Suppressor macrophage treated with lipopolysaccharide for 4 hours (primary cell): Measurements from ENCODE around the gene MYCN.
"Not testable (repeated sequence)": the region's sequence is repeated elsewhere in the genome, so short reads cannot be mapped to it uniquely, and the experiment has no call there.

ENCODE experiments used
- DNase-seq: peaks from one replicate; pipeline ENCODE4 v3.0.0-alpha.2; 2020

MYCN gene

DNA sequence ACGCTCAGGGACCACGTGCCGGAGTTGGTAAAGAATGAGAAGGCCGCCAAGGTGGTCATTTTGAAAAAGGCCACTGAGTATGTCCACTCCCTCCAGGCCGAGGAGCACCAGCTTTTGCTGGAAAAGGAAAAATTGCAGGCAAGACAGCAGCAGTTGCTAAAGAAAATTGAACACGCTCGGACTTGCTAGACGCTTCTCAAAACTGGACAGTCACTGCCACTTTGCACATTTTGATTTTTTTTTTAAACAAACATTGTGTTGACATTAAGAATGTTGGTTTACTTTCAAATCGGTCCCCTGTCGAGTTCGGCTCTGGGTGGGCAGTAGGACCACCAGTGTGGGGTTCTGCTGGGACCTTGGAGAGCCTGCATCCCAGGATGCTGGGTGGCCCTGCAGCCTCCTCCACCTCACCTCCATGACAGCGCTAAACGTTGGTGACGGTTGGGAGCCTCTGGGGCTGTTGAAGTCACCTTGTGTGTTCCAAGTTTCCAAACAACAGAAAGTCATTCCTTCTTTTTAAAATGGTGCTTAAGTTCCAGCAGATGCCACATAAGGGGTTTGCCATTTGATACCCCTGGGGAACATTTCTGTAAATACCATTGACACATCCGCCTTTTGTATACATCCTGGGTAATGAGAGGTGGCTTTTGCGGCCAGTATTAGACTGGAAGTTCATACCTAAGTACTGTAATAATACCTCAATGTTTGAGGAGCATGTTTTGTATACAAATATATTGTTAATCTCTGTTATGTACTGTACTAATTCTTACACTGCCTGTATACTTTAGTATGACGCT lies 5.8 kb downstream of the MYCN start:
- DNase-seq: no peak

DNA sequence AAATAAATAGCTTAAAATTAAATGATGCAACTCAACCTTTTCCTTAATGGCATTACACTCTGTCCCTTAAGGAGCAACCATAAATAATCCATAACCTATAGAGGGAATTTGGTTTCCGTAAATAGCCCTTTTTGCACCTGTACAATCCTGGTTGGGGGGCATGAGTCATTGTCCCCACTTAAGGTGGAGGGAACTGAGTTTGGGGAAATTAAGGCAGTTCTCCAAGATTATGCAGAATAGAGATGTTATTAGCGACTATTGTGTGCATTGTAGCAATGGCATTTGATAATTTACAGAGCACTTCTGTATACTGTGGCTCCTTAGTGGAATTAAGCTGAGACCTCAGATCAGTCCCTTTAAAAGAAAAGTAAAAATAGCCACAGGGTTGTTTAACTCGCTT lies 6.6 kb downstream of the MYCN start:
- no peak for DNase-seq

DNA sequence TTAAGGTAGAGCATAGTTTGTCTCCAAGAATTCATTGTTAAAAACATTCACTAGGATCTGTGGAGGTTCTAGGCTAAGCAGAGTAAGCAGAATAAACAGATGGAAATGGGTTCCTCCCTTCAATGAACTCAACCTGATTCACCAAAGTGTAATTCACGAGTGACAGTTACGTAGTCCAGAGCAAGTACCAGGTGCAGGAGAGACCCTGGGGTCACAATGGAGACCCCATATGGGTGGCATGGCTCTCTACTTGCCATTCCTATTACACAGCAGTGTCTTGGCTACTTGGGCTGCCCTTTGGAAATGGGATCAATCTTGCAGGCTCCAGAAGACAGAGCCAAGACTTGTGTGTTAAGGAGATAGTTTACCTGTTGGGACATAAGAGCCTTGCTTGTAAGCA lies 7.1 kb downstream of the MYCN start:
- DNase-seq: no peak

DNA sequence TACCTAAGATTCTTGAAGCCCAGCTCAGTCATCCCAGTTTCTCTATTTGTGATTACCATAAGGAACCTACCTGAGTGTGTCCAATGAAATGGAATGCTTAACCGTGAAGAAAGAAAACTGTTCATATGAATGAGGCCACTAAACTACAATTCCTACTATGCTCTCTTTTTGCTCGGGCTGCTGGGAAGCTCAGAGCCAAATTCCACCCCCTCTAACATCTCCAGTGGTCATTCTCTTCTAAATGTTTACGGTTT lies 8.3 kb downstream of the MYCN start:
- DNase-seq: no peak

DNA sequence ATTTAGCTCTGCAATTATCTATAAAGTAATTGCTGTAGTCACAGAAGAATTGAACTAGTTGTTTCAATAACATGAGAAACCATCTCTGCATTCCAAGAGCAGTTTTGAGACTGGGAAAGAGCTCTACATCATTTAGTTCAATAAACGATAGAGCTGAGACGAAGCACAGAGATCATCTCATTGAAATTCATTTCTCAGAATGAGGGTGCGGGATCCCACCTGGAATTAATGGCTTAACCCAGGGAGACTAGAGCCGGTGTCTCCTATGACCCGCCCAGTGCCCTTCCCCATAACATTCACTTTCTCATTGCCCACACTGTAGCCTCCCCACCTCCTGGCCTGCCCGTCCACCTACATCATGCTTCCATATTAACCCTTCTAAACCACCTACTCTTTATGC lies 8.8 kb downstream of the MYCN start:
- DNase-seq: no peak

DNA sequence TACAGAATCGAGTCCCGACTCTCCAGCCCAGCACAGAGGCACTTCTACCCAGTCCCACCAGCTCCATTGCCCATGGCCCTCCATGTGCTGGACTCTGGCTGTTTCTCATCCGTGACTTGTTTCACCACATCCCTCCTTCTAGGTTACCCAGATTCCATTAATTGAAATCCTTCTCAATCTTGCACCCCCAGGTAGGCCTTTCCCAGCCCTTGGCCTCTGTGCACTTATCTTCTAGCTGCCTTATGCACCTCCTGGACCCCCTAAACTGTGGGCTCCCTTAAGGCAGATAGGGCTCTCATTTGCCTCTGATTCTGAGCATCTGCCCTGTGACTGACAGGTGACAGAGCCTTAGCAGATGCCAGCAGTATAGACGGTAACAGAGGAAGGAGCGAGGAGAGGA lies 9.2 kb downstream of the MYCN start:
- no peak for DNase-seq

DNA sequence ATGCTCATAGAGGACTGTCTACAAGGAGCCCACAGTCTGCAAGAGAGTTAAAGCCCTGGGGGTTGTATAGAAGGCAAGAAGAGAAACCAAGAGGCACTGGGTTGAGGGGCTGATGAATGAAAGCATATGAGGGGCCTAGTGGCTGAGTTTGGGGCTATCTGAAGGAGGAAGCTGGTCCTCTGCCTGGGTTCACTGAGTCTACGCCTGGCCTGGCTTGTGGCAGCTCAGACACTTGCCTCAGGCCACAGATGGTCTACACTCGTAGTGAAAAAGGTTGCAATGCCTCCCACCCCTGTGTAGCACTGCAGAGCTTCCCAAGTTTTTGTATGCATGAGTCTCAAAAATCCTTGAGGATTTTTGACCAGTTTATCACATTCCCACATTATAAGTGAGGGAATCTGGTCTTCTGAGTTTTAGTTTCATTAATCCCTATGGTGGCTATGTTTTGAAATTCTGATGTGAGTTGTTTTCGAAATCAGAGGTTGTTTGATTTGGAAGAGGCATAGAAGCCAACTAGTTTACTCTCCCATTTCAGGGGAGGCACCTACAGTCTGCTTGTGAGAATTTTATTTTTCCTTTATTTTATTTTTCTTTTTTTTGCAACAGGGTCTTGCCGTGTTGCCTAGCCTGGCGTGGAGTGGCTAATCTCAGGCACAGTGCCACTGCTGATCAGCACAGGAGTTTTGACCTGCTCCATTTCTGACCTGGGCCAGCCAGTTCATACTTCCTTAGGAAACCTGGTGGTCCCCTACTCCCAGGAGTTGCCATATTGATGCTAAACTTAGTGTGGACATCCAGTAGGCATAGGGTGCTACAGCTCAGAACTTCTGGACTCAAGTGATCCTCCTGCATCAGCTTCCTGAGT lies 10.0 kb downstream of the MYCN start:
- DNase-seq: no peak

DNA sequence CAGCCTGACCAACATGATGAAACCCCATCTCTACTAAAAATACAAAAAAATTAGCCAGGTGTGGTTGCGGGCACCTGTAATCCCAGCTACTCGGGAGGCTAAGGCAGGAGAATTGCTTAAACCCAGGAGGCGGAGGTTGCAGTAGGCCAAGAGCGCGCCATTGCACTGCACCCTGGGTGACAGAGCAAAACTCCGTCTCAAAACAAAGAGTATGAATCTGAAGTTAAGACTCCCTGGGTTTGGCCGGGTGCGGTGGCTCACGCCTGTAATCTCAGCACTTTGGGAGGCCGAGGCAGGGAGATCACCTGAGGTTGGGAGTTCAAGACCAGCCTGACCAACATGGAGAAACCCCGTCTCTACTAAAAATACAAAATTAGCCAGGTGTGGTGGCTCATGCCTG lies 11.6 kb downstream of the MYCN start:
- not testable (repeated sequence) for DNase-seq

DNA sequence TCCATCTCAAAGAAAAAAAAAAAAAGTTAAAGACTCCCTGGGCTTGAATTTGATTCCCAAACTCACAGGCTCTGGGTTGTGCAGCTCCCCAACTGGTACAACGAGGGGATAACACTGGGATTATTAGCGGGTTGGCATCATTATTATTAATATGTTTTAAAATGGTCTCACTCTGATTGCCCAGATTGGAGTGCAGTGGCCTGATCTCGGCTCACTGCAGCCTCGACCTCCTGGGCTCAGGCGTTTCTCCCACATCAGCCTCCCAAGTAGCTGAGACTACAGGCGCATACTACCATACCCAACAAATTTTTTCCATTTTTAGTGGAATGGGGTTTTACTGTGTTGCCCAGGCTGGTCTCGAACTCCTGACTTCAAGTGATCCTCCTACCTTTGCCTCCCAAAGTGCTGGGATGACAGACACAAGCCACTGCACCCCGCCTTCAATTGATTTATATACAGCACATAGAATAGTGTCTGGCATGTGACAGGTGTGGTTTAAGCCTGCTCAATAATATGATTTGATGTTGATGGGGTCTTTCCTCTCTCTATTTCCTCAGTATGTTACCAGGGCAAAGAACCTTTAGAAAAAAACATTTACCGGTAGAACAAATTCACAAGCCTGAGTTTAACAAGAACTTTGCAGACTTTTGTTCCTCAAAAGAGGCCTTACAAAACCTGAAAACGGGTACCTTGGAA lies 12.2 kb downstream of the MYCN start:
- no peak for DNase-seq

DNA sequence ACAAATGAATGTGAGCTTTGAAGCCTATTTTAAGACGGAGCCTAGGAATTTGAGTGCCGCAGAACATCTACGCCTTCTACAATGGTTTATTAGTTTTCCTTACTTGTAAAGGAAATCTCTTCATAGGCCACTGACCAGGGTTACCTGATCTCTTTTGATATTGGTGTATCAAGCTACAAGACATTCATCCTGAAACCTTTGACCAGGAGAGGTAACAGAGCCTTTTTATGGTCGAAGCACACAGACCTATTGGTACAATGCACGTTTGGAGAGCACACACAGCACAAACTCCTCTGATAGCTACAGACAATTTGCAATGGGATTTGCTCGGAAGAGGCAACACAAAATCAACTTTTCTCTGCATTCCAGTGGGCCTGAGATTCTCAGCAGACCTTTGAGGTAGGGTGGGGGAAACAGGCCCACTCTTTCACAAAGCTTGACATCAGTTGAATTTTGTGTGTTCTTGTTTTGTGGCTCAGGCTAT lies 12.8 kb downstream of the MYCN start:
- DNase-seq: no peak

DNA sequence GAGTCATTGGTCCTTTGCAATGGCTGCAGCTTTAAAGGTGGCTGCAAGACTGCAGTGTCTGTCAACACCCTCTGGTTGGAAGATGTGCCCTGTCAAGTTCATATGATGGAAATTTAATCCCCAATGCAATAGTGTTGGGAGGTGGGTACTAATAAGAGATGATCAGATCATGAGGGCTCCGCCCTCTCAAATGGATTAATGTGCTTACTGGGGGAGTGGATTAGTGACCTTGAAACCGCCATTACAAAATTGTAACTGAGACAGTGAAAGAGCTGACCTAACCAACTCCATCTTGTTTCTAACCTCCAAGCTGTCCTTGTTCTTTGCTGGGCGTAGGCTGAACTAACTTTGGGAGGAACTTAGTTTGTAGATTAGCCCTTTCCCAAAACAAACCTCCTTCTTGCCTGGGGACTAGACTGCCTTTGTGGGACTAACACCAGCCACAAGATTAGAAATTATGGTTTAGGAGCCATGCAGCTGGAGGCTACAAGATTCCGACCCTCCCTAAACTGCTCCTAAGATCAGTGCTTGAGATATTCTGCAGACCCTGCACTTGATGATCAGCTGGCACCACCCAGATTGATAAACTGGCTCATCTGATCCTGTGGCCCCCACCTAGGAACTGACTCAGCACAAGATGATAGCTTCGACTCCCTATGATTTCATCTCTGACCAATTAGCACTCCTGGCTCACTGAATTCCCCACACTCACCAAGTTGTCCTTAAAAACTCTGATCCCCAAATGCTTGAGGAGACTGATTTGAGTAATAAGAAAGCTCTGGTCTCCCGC lies 13.7 kb downstream of the MYCN start:
- no peak for DNase-seq

DNA sequence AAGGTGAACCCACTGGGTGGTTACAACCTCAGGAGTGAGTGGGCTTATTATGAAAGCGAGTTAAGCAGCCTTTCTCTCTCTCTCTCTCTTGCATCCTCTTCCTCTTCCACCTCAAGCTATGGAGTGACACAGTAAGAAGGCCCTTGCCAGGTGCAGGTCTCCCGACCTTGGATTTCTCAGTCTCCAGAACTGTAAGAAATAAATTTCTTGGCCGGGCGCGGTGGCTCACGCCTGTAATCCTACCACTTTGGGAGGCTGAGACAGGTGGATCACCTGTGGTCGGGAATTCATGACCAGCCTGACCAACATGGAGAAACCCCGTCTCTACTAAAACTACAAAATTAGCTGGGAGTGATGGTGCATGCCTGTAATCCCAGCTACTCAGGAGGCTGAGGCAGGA lies 14.4 kb downstream of the MYCN start:
- DNase-seq: no peak

DNA sequence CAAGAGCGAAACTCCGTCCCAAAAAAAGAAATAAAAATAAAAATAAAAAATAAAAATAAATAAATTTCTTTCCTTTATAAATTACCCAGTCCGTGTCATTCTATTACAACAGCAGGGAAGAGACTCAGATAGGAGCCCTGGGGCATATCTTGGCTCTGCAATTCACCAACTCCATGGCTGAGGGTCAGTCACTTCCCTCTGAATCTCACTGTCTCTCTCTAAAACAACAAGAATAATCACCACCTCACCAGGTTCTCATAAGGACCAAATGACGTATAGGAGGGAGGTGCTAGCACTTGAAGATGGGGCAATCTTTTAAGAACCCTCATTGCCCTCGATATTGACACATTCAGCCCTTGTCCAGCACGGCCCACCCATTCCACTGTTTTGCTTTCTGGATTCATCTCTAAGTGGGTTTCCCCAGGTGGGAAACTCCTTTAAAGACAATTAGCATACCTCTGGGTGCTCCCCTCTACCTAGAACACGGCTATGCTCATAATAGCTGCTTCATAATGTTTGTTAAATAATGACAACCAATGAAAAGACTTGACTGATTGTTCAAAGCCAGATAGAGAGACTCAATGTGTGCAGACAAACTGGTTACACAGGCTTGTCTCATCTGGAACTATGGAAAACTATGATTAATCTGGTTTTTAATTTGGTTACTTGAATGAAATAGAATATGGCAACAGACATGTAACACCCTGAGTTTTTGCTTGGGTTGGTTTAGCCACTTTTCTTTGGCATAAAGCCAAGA lies 15.1 kb downstream of the MYCN start:
- DNase-seq: no peak

DNA sequence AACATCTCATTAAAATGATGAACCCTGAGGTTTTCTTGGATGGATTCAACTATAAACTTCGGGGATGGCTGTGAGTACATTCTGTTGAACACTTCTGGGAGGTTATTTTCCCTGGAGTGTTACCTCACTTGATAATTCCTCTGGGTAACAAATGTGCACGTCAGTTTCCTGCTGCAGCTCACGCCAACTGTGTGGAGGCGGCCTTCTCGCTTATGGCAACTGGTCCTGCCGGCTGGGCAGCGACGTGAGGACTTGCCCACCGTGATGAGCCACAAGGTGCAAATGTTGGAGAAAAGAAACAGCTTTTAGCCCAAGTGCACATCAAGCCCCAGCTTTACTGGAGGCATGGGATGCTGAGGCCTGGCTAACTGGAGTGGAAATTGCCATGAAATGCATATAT lies 15.9 kb downstream of the MYCN start:
- no peak for DNase-seq

DNA sequence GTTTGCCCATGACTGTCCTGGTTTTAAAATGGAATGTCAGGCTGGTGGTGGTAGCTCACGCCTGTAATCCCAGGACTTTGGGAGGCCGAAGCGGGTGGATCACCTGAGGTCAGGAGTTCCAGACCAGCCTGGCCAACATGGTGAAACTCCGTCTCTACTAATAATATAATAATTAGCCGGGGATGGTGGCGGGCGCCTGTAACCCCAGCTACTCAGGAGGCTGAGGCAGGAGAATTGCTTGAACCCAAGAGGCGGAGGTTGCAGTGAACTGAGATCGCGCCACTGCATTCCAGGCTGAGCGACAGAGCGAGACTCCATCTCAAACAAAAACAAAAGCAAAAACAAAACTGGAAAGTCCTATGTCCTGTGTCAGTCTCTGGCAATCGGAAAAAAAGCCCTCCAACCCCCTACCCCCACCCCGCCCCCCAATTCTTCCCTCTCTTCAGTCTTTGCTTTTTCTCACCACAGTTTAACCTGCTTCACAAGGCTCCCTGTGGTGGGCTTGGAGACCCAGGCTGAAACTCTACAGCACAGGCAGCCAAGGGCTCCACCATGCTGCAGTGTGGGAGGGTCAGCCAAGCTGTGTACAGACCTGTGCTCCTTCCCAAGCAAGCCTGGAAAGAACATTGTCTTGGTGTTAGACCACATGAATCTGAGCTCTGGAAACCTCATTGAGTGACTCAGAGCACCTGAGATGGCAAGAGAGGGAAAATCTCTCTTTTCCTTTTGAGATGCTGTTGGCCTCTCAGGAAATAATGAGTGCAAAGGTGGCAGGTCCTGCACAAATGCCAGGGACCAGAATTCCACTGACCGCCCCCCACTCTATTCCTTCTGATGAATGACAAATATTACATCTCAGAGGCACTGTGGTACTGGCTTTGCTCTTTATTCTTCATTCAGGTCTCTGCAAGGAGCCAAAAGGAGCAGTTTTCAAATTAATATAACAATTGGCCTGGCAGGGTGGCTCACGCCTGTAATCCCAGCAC lies 16.7 kb downstream of the MYCN start:
- no peak for DNase-seq

DNA sequence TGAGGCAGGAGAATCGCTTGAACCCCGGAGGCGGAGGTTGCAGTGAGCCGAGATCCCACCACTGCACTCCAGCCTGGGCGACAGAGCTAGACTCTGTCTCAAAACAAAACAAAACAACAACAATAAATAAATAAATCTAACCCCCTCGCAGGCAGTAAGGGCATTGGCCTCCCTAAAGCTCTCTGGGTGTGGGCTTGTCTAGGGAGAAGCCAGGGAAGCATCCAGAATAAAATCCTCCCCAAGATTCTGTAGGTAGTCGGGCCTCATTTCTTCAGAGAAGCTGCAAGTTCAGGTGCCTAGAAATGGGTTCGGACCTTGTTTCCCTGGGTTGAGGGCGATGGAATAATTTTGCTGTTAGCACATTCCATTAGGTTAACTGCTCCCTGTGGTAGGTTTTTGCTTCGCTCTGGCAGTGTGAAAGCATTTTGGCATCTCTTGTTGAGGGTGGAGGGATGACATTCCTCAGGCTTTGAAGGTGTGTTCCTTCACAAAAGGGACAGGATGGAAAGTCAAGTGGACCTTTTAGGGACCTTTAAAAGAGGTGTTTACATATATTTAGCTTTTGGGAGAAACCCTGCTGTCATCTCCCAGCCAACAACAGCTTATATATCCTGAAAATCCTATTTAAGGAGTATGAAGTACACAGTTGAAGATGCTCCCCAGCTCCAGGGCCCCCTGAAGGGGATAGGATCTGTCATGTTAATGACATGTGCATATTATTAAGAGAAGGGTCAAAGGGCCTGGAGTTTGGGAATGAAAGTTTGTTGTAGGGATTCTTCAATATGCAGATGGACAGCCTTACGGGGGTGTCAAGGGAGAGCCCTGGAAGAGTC lies 17.7 kb downstream of the MYCN start:
- DNase-seq: no peak

DNA sequence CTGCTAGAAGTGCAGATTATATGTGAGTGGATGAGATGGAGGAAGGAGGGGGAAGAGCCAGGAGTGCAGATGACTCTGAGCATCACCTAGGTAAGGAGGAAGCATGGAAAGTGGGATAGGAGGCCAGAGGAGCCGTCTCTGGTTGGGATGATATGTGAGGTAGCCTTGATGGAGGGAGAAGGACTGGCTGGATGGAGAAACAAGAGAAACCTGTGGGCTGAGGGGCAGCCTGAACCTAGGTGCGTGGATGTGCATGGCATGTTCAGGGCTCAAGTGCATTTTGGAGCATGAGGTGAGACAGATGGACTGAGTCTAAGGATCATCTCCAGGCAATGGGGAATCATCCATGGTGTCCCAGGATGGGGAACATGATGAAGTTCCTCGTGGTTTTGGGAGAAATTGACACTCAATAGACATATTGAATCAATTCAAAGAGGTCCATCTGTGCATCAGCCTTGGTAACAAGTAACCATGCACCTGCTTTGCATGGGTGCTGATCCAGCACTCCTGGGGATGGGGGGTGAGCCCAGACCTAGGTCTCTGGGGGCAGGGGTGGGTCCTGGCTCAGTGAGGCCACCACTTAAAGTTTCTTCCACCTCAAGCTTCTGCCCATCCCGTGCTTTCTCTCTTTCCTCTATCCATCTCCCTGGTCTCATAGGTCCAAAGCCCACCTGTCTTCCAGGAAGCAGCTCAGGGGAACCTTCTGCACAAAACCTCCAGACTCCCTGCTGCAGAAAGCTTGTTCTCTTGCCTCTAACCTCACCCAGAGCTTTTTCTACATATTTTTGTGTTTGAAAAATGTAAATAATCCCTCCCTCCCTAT lies 19.2 kb downstream of the MYCN start:
- DNase-seq: no peak

DNA sequence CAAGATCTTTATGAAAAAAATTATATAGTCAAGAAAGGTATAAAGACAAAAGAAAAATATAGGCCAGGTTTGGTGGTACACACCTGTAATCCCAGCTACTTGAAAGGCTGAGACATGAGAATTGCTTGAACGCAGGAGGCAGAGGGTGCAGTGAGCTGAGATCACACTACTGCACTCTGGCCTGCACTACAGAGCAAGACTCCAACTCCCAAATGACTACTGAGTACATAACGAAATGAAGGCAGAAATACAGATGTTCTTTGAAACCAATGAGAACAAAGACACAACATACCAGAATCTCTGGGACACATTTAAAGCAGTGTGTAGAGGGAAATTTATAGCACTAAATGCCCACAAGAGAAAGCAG lies 19.8 kb downstream of the MYCN start:
- DNase-seq: not testable (repeated sequence)
